K562 (cell line): Measurements from ENCODE around the gene UBE2H. TPM values are rescaled to one million over a fixed set of nuclear protein-coding genes. Genes with fewer than 3 reads are reported as not detected.

ENCODE experiments used
- ARID2 ChIP-seq: fragments of 450-650 bp; IDR thresholded peaks from 2 replicates; pipeline ENCODE4 v1.6.1; 2017; ENCODE audit warnings: antibody characterized with exemption, mild to moderate bottlenecking
- BRD4 ChIP-seq: fragments of 200-600 bp; sonication (generic); IDR thresholded peaks from 2 replicates; pipeline ENCODE4 v1.6.1; 2017; ENCODE audit warnings: inconsistent platforms
- BRF1 ChIP-seq: IDR thresholded peaks from 3 replicates; pipeline ENCODE4 v1.6.1; 2011; ENCODE audit warnings: borderline replicate concordance, mild to moderate bottlenecking; ENCODE audit not compliant: insufficient read length; ENCODE audit errors: extremely low read depth
- CXXC5 ChIP-seq: fragments of 250-450 bp; sonication (Bioruptor Pico); IDR thresholded peaks from 2 replicates; pipeline ENCODE4 v1.8.0; 2022; ENCODE audit warnings: inconsistent platforms, mild to moderate bottlenecking, moderate library complexity
- JUND ChIP-seq, 2 experiments: IDR thresholded peaks; 2 replicates in 1 of 2; 3 replicates in 1 of 2; pipeline ENCODE4 v1.6.1; 2011; ENCODE audit warnings: borderline replicate concordance in 2 of 2, low read depth in 2 of 2, low read length in 2 of 2, improper control_type of control experiment in 1 of 2, missing biosample characterization in 1 of 2, missing genetic modification characterization in 1 of 2, missing genetic modification reagents in 1 of 2
- KDM1A ChIP-seq, 2 experiments: fragments of 450-650 bp; IDR thresholded peaks; 2 replicates each; pipeline ENCODE4 v1.6.1; 2016; ENCODE audit warnings: mild to moderate bottlenecking in 2 of 2
- KDM5B ChIP-seq: fragments of 200-600 bp; sonication (generic); IDR thresholded peaks from 2 replicates; pipeline ENCODE4 v1.6.1; 2012; ENCODE audit warnings: low read depth, mild to moderate bottlenecking, moderate library complexity, low read length, control low read depth, inconsistent platforms; ENCODE audit not compliant: insufficient replicate concordance
- MAZ ChIP-seq, 2 experiments: fragments of 450-650 bp in 1 of 2; sonication (generic) in 1 of 2; formaldehyde crosslinking; IDR thresholded peaks in 1 of 2; conservative IDR thresholded peaks in 1 of 2; 2 replicates each; pipeline versions ENCODE4 v1.4.0 to v1.5.0; 2020; ENCODE audit warnings: mild to moderate bottlenecking in 1 of 2, missing genetic modification reagents in 1 of 2
- MEF2D ChIP-seq: conservative IDR thresholded peaks from 2 replicates; pipeline ENCODE4 v1.6.1; 2016; ENCODE audit warnings: low read depth, missing genetic modification characterization, missing compliant biosample characterization
- MTA2 ChIP-seq: fragments of 450-650 bp; IDR thresholded peaks from 2 replicates; pipeline ENCODE4 v1.6.1; 2016; ENCODE audit warnings: low read depth
- PCBP2 ChIP-seq: fragments of 200-400 bp; formaldehyde crosslinking; IDR thresholded peaks from 2 replicates; pipeline ENCODE4 v1.6.1; 2018; ENCODE audit warnings: low read length, low read depth, mild to moderate bottlenecking, moderate library complexity; ENCODE audit not compliant: poor library complexity, severe bottlenecking
- RCOR1 ChIP-seq, 2 experiments: IDR thresholded peaks; 2 replicates each; pipeline ENCODE4 v1.6.1; 2012; ENCODE audit warnings: low read depth in 2 of 2, low read length in 2 of 2, borderline replicate concordance in 1 of 2, improper control_type of control experiment in 1 of 2
- SREBF1 ChIP-seq: fragments of 150-350 bp; IDR thresholded peaks from 2 replicates; pipeline ENCODE4 v1.6.1; 2014; ENCODE audit warnings: antibody characterized with exemption, low read depth, low read length, borderline replicate concordance
- TBP ChIP-seq: optimal IDR thresholded peaks from 2 replicates; pipeline ENCODE3; 2011; ENCODE audit warnings: low read depth, low read length, improper control_type of control experiment
- TEAD2 ChIP-seq: fragments of 450-650 bp; IDR thresholded peaks from 2 replicates; pipeline ENCODE4 v1.6.1; 2016; ENCODE audit warnings: missing genetic modification characterization, control low read depth, missing compliant biosample characterization
- TOE1 ChIP-seq, 2 experiments: fragments of 450-650 bp in 1 of 2; sonication (generic) in 1 of 2; formaldehyde crosslinking in 1 of 2; IDR thresholded peaks; 2 replicates each; pipeline versions ENCODE4 v1.7.1 to v1.8.0; 2016 to 2022; ENCODE audit warnings: borderline replicate concordance in 2 of 2, mild to moderate bottlenecking in 2 of 2, antibody characterized with exemption in 1 of 2, inconsistent platforms in 1 of 2, low read depth in 1 of 2, missing genetic modification reagents in 1 of 2, moderate library complexity in 1 of 2
- ZFP1 ChIP-seq: fragments of 450-650 bp; formaldehyde crosslinking; IDR thresholded peaks from 2 replicates; pipeline ENCODE4 v1.4.0; 2020; ENCODE audit warnings: mild to moderate bottlenecking, mixed read lengths
- polyA plus RNA-seq, 8 experiments: library from polyadenylated mRNA; depleted of rRNA in 4 of 8; stranded (reverse) in 5 of 8; unstranded in 3 of 8; fragments of >200 nt; fragmentation: Nextera tagmentation in 2 of 8; fragmentation: Illumina TruSeq in 1 of 8; extraction: Ambion mirVana in 2 of 8; extraction: Trizol in 1 of 8; gene quantifications; 2 replicates each; pipeline versions ENCODE4 v1.2.1 to v1.2.3, GENCODE V29; 2011 to 2014; ENCODE audit warnings: inconsistent platforms in 1 of 8, missing spikeins in 1 of 8
- total RNA-seq, 7 experiments: library from RNA; depleted of rRNA in 6 of 7; stranded (reverse); fragments of >200 nt in 6 of 7; fragmentation: Illumina TruSeq in 2 of 7; extraction: Trizol in 2 of 7; gene quantifications; 2 replicates each; pipeline versions ENCODE4 v1.2.1 to v1.2.3, GENCODE V29; 2011 to 2021; ENCODE audit warnings: low replicate concordance in 1 of 7
- TF ChIP-seq, protein P1 (sequence below), 2 experiments: fragments of 450-650 bp; conservative IDR thresholded peaks; 2 replicates each; pipeline ENCODE4 v1.6.1; 2017; ENCODE audit warnings: mild to moderate bottlenecking in 2 of 2, moderate library complexity in 2 of 2
- TF ChIP-seq, protein P2 (sequence below): fragments of 450-650 bp; IDR thresholded peaks from 2 replicates; pipeline ENCODE4 v1.6.1; 2016; ENCODE audit warnings: borderline replicate concordance

The UBE2H gene
- total and polyA plus RNA-seq, 9 of the 15 experiments (the other 6 are each of a cell fraction or from before 2014, with no cell fraction given): 6.3 to 33.0 (median 13.3) TPM

DNA sequence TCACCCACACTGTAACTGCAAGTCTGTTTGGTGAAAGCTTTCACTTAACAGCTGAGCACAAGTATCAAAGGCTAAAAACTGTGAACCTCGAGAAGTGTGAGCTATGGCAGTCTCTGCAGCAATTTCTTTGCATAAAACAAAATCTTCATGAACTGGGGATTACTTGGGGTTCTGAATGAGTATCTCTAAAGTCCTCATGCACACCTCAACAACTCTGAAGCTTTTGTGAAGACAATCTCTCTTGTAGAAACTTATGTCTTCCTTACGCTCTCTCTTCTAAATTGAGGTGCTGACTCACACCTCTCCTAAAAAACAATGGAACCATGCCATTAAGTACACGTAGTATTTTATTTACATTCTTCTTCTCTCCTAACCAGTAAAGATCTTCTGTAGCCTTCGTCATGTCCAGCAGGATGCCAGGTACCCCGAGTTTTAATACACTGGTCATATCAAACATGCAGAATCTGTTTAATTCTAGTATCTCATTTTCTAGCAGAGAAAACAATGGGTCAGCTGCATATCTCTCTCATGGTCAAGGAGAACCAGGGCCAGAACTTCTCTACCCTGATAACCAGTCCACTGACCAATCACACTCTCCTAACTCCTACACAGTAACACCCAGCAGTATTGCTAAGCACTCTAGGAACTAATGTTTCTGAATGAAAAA is 76.9 kb downstream of the UBE2H start (continued):
- TF ChIP-seq, protein P1, sequence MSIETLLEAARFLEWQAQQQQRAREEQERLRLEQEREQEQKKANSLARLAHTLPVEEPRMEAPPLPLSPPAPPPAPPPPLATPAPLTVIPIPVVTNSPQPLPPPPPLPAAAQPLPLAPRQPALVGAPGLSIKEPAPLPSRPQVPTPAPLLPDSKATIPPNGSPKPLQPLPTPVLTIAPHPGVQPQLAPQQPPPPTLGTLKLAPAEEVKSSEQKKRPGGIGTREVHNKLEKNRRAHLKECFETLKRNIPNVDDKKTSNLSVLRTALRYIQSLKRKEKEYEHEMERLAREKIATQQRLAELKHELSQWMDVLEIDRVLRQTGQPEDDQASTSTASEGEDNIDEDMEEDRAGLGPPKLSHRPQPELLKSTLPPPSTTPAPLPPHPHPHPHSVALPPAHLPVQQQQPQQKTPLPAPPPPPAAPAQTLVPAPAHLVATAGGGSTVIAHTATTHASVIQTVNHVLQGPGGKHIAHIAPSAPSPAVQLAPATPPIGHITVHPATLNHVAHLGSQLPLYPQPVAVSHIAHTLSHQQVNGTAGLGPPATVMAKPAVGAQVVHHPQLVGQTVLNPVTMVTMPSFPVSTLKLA (conservative IDR thresholded peaks at IDR 0.05): peak in 1 of 2 experiments; percentile 66; a peak in 2 of 4 replicates
- TF ChIP-seq SREBF1 (no peak), BRD4 (peak; percentile 50; the same call in 1 of the 2 replicates), TEAD2 (tag) (0 out of 2 replicates have a peak, but pooled peaks have one; percentile 10), KDM5B (peak; percentile 38), TOE1 (IDR thresholded peaks at IDR 0.05; ENCODE audit: borderline replicate concordance) (no peak; the same call in 1 of the 2 replicates), TOE1 (CRISPR knock-in tag; IDR thresholded peaks at IDR 0.05; ENCODE audit: borderline replicate concordance, low read depth) (no peak), PCBP2 (no peak), MTA2 (peak; percentile 7; the same call in 1 of the 2 replicates), BRF1 (no peak), RCOR1 (IDR thresholded peaks at IDR 0.05; ENCODE audit: borderline replicate concordance in 1 of 2, low read depth in 2 of 2, low read length in 2 of 2) (peak in 1 of 2 experiments; percentile 69; a peak in 2 of 4 replicates), ARID2 (peak; percentile 25; the same call in 1 of the 2 replicates), ZFP1 (CRISPR knock-in tag) (no peak), JUND (IDR thresholded peaks at IDR 0.05; ENCODE audit: borderline replicate concordance, low read depth, low read length) (no peak; the same call in 1 of the 2 replicates), JUND (tag; IDR thresholded peaks at IDR 0.05; ENCODE audit: borderline replicate concordance, low read depth, low read length) (peak; percentile 87; the same call in 2 of the 3 replicates), MAZ (CRISPR knock-in tag; conservative IDR thresholded peaks at IDR 0.05 in 1 of 2, IDR thresholded peaks at IDR 0.05 in 1 of 2) (0 out of 4 replicates have a peak, but pooled peaks of 1 of the 2 experiments have one; percentile 42), CXXC5 (CRISPR knock-in tag) (peak; percentile 65), TBP (peak; percentile 28), KDM1A (IDR thresholded peaks at IDR 0.05) (peak; percentile 34 to 43; a peak in 1 of 4 replicates), MEF2D (tag) (0 out of 2 replicates have a peak, but pooled peaks have one; percentile 37)
- TF ChIP-seq, protein P2, sequence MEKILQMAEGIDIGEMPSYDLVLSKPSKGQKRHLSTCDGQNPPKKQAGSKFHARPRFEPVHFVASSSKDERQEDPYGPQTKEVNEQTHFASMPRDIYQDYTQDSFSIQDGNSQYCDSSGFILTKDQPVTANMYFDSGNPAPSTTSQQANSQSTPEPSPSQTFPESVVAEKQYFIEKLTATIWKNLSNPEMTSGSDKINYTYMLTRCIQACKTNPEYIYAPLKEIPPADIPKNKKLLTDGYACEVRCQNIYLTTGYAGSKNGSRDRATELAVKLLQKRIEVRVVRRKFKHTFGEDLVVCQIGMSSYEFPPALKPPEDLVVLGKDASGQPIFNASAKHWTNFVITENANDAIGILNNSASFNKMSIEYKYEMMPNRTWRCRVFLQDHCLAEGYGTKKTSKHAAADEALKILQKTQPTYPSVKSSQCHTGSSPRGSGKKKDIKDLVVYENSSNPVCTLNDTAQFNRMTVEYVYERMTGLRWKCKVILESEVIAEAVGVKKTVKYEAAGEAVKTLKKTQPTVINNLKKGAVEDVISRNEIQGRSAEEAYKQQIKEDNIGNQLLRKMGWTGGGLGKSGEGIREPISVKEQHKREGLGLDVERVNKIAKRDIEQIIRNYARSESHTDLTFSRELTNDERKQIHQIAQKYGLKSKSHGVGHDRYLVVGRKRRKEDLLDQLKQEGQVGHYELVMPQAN: 0 out of 2 replicates have a peak, but pooled peaks have one; percentile 29
